ENCODE measurements around the gene UBE2E2. TPM values are rescaled to one million over a fixed set of nuclear protein-coding genes. Genes with fewer than 3 reads are reported as not detected.

Gene UBE2E2
- polyA plus RNA-seq, 1 experiment = 41.9 TPM

- 0 out of 2 replicates have a peak, but pooled peaks cover 1% of the 10 kb centered on the region for H3K36me3 ChIP-seq (ENCODE audit: control insufficient read depth, insufficient read depth, low read length)
- no peaks in the 10 kb centered on the region for H3K27me3 ChIP-seq (ENCODE audit: control insufficient read depth, insufficient read depth, low read length)
- POLR2A ChIA-PET = no interaction called here
- TF ChIP-seq CTCF (IDR thresholded peaks at IDR 0.05; ENCODE audit: insufficient read depth, low read depth, low read length) = no peak
- CTCF ChIA-PET = no interaction called here
- H3K4me3 ChIP-seq (ENCODE audit: low read depth, low read length) = no peak overlapping the region
- DNase-seq (ENCODE audit: low read depth) = no peak
Measured at GRCh38 chr3:23209747-23210487, 6.8 kb downstream of the UBE2E2 start.

GRCh38 chr3:23213813-23214212, 10.7 kb downstream of the UBE2E2 start:
- no peak for TF ChIP-seq CTCF (IDR thresholded peaks at IDR 0.05; ENCODE audit: insufficient read depth, low read depth, low read length)
- ChIA-PET CTCF (interaction anchor here (1.1 kb wide), 1 partner anchor 18 kb away, joined by 3 read pairs; no protein-coding TSS in a partner anchor), POLR2A (no interaction called here)

GRCh38 chr3:23217872-23218554, 14.9 kb downstream of the UBE2E2 start:
- Histone ChIP-seq H3K27me3 (ENCODE audit: control insufficient read depth, insufficient read depth, low read length) (no peaks in the 10 kb centered on the region), H3K4me3 (ENCODE audit: low read depth, low read length) (no peak overlapping the region), H3K36me3 (ENCODE audit: control insufficient read depth, insufficient read depth, low read length) (no peaks in the 10 kb centered on the region)
- DNase-seq (ENCODE audit: low read depth) = no peak
- CTCF ChIA-PET = no interaction called here
- POLR2A ChIA-PET = no interaction called here
- no peak for TF ChIP-seq CTCF (IDR thresholded peaks at IDR 0.05; ENCODE audit: insufficient read depth, low read depth, low read length)

More at GRCh38 chr3:23213813-23214212, 10.7 kb downstream of the UBE2E2 start:
- H3K36me3 ChIP-seq (ENCODE audit: control insufficient read depth, insufficient read depth, low read length) = 0 out of 2 replicates have a peak, but pooled peaks cover 1% of the 10 kb centered on the region
- no peaks in the 10 kb centered on the region for H3K27me3 ChIP-seq (ENCODE audit: control insufficient read depth, insufficient read depth, low read length)
- no peak for DNase-seq (ENCODE audit: low read depth)
- no peak overlapping the region for H3K4me3 ChIP-seq (ENCODE audit: low read depth, low read length)

GRCh38 chr3:23219117-23219516, 16.0 kb downstream of the UBE2E2 start:
- Histone ChIP-seq H3K27me3 (ENCODE audit: control insufficient read depth, insufficient read depth, low read length) (no peaks in the 10 kb centered on the region), H3K4me3 (ENCODE audit: low read depth, low read length) (no peak overlapping the region), H3K36me3 (ENCODE audit: control insufficient read depth, insufficient read depth, low read length) (no peaks in the 10 kb centered on the region)
- ChIA-PET POLR2A (no interaction called here), CTCF (no interaction called here)
- TF ChIP-seq CTCF (IDR thresholded peaks at IDR 0.05; ENCODE audit: insufficient read depth, low read depth, low read length) = no peak
- DNase-seq (ENCODE audit: low read depth) = no peak

- no peak for DNase-seq (ENCODE audit: low read depth)
- Histone ChIP-seq H3K4me3 (ENCODE audit: low read depth, low read length) (no peak overlapping the region), H3K36me3 (ENCODE audit: control insufficient read depth, insufficient read depth, low read length) (no peaks in the 10 kb centered on the region), H3K27me3 (ENCODE audit: control insufficient read depth, insufficient read depth, low read length) (no peaks in the 10 kb centered on the region)
- ChIA-PET POLR2A (no interaction called here), CTCF (no interaction called here)
- no peak for TF ChIP-seq CTCF (IDR thresholded peaks at IDR 0.05; ENCODE audit: insufficient read depth, low read depth, low read length)
Measured at GRCh38 chr3:23219552-23219951, 16.4 kb downstream of the UBE2E2 start.
